Endometrium (tissue), 2 donors: ENCODE measurements around the gene TSC22D3.
"Not testable (repeated sequence)": the region's sequence is repeated elsewhere in the genome, so short reads cannot be mapped to it uniquely, and the experiment has no call there.

Source experiments
- FAIRE-seq: peaks from 2 replicates; lab custom pipeline; 2012; peaks lifted over from hg19 to GRCh38; lab: Jason Lieb, UNC
- donor health status: control.
- donor health status: control.

TSC22D3 gene

GRCh38 chrX:107775734-107776511 lies at the start of gene TSC22D3:
TSC22D3 (minus strand) TSS chrX:107775787; CDS start chrX:107775419, 368 bp downstream.
- no peak for FAIRE-seq

- no peak for FAIRE-seq
Measured at GRCh38 chrX:107823456-107823855, 47.9 kb upstream of the TSC22D3 start.

- no peak for FAIRE-seq
Measured at GRCh38 chrX:107823042-107823441, 47.5 kb upstream of the TSC22D3 start.

DNA sequence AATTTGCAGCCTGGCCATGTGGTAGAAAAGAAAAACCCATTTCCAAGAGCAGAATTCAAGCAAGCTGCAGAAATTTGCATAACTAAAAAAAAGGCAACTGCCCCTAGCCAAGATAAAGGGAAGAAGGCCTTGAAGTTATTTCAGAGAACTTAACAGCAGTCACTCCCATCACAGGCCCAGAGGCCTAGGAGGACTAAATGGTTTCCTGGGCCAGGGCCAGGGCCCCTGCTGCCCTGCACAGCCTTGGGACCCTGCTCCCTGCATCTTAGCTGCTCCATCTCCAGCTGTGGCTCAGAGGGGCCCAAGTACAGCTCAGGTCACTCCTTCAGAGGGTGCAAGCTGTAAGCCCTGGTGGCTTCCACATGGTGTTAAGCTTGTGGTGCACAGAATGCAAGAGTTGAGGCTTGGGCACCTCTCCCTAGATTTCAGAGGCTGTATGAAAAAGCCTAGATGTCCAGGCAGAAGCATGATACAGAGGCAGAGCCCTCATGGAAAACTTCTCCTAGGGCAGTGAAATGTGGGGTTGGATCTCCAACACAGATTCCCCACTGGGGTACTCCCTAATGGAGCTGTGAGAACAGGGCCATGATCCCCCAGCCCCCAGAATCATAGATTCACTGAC lies 43.4 kb upstream of the TSC22D3 start:
- no peak for FAIRE-seq

- FAIRE-seq = not testable (repeated sequence)
Measured at GRCh38 chrX:107810053-107810452, 34.5 kb upstream of the TSC22D3 start.

- FAIRE-seq = no peak
Measured at GRCh38 chrX:107805179-107805578, 29.6 kb upstream of the TSC22D3 start.

DNA sequence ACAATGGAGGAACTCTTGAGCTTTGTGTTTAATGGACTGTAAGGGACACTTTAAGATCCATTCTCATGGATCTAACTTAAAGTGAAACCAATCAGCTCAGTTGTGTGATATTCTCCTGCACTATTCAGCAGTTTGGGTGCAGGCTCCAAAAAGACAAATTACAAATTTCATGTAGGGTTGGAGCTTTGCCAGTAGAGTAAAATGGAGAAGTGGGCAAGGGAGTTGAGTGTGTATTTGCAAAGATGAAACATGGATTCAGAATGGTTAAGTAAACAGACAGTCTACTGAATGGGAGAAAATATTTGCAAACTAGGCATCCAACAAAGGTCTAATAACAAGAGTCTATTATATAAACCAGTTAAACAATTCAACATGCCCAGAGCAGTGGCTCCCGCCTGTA lies 28.8 kb upstream of the TSC22D3 start:
- FAIRE-seq = no peak

DNA sequence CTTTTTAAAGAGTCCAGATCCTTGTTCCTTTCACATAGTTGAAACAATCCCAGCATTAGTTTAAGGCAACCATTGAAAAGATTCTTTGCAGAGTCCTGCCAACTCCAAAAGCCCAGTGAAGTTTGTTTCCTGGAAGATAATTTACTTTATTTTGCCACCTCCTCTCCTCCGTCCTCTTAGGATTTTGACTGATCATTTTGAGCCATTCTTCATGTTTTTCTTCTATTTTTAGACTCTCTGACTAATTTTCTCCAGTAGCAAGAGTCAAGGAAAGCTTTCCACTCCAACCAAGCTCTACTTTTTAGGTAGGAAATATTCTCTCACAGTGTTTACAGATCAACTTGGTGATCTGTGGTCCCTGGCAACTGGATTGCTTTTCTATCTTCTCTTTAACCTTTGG lies 12.2 kb upstream of the TSC22D3 start:
- FAIRE-seq = no peak

- FAIRE-seq = no peak
Measured at GRCh38 chrX:107780525-107780924, 4.9 kb upstream of the TSC22D3 start.

- no peak for FAIRE-seq
Measured at GRCh38 chrX:107777536-107777832, 1.9 kb upstream of the TSC22D3 start, which contains the start of gene NCBP2L. NCBP2L (plus strand) TSS chrX:107777733; CDS start chrX:107794221, 16,488 bp downstream.

GRCh38 chrX:107776649-107777535 lies 1.3 kb upstream of the TSC22D3 start:
- peak; percentile 57 for FAIRE-seq

DNA sequence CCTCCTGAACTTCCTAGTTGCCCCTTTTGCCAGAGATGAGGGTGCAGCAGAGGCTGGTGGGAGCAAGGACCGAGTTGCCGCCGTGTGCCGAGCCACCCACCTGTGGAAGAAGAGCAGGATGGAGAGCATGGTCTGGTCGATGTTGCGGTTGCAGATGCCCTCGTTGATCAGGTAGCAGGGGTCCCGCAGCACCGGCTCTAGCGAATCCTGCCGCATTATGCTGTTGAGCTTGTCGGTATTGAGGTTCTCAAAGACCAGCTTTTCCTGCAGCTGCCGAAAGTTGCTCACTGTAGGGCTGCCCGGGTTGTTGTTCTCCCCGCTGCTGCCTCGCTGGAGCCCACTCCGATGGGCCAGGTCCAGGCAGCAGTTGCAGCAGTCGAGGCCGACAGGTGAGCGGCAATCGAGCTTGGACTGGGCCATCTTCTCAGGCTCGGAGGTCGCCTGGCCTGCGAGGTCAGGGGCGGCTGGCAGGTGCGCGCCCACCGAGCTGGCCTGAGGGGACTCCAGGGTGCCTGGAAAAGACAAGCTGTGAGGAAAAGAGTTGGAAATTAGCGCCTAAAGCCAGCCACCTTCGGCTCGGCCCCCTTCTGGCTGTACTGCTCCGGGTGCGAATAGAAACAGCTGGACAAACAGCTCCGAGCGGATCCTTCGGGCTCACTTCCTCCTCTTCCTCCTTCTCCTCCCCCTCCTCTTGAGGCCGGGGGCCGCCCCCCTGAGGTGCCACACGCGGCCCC lies 420 bp downstream of the TSC22D3 start:
- FAIRE-seq = no peak

DNA sequence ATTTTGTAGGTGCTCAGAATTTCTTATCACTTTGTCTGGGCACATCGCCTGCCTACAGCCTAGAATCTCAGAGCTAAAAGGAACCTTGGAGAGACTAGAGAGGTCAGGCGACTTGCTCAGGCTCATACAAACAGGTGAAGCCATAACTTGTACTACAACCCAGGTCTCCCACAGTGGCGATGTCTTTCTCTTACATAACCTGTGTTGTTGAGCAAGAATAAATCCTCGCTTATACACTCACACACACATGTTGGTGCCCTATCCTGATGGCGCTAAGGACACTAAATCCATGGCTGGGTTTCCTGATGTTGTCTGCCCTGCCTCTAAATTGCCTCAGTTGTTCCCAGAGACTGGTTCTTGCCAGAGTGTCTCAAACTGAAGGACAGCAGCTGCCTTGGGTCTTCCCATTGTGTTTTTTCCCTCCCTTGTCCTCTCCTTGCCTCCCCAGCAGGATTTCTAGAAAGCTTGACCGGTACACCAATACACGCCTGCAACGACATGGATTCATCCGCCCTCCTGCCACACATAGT lies 1.6 kb downstream of the TSC22D3 start:
- FAIRE-seq = no peak

GRCh38 chrX:107773206-107773605 lies 2.4 kb downstream of the TSC22D3 start:
- no peak for FAIRE-seq

GRCh38 chrX:107769581-107770317 lies 5.8 kb downstream of the TSC22D3 start:
- FAIRE-seq = no peak

DNA sequence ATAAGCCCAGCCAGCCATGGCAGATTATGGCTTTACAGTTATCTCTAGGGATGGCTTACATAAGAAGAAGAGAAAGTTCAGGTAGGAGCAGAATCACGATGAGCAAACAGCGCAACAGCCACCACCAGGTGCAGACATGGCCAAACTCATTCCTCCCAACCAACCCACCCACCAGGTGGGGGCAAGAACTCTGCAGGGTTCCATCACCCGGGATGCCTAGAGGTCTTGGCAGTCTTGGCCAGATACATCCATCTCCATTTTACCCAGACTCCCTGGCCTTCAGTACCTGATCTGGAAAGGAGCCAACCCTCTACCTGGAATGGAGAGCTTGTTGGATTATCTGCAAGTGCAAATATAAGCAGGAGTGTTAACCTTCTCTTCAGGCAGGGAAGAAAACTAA lies 7.5 kb downstream of the TSC22D3 start:
- no peak for FAIRE-seq

DNA sequence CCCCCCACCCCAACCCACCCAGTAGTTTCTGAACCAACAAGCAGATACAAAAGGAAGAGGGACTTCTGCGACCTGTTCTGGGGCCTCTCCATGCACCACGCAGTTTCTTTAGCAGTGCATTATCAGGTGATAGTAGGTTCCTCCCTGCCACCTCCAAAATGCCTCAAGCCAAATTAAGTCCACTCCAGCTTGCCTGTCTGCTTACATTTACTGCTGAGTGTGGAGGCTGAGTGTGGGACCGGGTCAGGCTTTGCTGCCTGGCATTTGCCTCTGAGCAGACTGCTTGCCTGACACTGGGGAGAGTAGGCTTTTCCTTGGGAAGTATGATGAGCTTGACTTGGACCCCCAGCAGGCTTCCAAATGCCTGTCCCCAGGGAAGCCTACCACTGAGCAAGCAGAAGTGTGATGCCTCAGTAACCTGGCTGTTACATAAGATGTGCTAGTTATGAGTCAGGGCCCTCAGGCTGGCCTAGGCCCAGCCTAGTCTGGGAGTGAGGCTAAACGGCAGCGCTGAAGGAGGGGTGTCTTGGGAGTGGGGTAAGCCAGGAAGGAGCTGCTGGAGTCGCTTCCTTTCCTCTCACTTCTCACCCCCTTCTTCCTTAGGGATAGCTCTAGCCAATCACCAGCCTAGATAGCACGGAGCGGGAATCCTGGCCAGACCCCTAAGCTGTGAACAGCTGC lies 9.0 kb downstream of the TSC22D3 start:
- FAIRE-seq = no peak

GRCh38 chrX:107764845-107765608 lies 10.6 kb downstream of the TSC22D3 start:
- no peak for FAIRE-seq

- FAIRE-seq = no peak
Measured at GRCh38 chrX:107763647-107764046, 11.9 kb downstream of the TSC22D3 start.
